Natural killer cell treated with Interleukin-12 subunit alpha and Interleukin-12 subunit beta and Interleukin-15 and Interleukin-18, amount 100 ng/mL, for 72 hours (primary cell): ENCODE measurements around the gene GRAP. TPM values are rescaled to one million over a fixed set of nuclear protein-coding genes. Genes with fewer than 3 reads are reported as not detected.
"Not testable (repeated sequence)": the region's sequence is repeated elsewhere in the genome, so short reads cannot be mapped to it uniquely, and the experiment has no call there.

Experiments used
- ATAC-seq, 2 donors: fragments of 150-1000 bp; cut with Tn5 transposase in 1 of 2; sonication (Bioruptor Pico), chemical (Tn5 transposase) in 1 of 2; 2 replicates each; pipeline ENCODE4 v1.10.0; 2021
- DNase-seq: peaks from one replicate; pipeline ENCODE4 v3.0.0; 2022; ENCODE audit warnings: low spot score
- H3K27ac Mint-ChIP-seq, 2 donors: 1 replicate in 1 of 2; 2 replicates in 1 of 2; pipeline ENCODE4 v1.8.0; 2022; ENCODE audit warnings: mixed read lengths in 2 of 2, mild to moderate bottlenecking in 1 of 2, moderate library complexity in 1 of 2
- H3K27me3 Mint-ChIP-seq, 2 donors: 1 replicate in 1 of 2; 2 replicates in 1 of 2; pipeline ENCODE4 v1.8.0; 2022; ENCODE audit warnings: mixed read lengths in 2 of 2
- H3K36me3 Mint-ChIP-seq: one replicate; pipeline ENCODE4 v1.8.0; 2022; ENCODE audit warnings: mixed read lengths
- H3K4me1 Mint-ChIP-seq, 2 donors: 1 replicate in 1 of 2; 2 replicates in 1 of 2; pipeline ENCODE4 v1.8.0; 2022; ENCODE audit warnings: low read depth in 2 of 2, mixed read lengths in 2 of 2, mild to moderate bottlenecking in 1 of 2
- H3K4me3 Mint-ChIP-seq: one replicate; pipeline ENCODE4 v1.8.0; 2022; ENCODE audit warnings: mixed read lengths
- H3K9me3 Mint-ChIP-seq: 2 replicates; pipeline ENCODE4 v1.8.0; 2022; ENCODE audit warnings: mixed read lengths
- total RNA-seq, 2 donors: library from RNA; stranded (reverse); gene quantifications; one replicate each; pipeline ENCODE4 v1.2.3, GENCODE V29; 2022

GRAP gene
- total RNA-seq, 2 donors from 2014 or later, result 8.2 to 15.9 TPM

DNA sequence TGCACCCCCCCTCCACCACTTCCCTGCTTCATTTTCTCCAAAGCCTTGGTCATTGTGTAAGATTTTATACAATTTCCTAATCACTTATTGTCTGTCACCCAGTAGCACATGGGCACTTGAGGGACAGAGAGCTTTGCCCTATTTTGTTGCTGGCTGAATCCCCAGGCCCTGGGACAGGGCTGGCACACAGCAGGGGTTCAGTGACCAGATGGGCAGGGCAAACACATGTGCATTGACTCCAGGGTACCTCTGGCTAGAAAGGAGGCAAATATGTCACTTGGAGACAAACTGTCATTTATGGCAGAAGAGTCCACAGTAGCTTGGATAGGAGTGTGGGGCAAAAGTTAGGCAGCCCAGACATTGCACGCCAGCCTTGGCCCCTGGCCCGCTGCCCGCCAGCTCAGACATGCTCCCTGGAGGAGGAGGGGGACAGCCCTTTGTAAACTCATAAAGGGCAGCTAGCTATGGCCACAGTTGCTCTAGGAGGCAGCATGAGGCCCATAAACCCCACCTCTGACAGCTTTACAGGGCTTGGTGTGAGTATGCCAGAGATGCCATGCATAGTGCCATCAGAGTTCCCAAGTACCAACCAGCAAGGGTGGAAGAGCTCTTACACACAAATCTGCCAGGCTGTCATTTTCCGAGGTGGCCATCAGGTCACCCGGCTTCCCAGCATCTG, 15.8 kb downstream of the GRAP start:
- DNase-seq, ATAC-seq: not testable (repeated sequence)

DNA sequence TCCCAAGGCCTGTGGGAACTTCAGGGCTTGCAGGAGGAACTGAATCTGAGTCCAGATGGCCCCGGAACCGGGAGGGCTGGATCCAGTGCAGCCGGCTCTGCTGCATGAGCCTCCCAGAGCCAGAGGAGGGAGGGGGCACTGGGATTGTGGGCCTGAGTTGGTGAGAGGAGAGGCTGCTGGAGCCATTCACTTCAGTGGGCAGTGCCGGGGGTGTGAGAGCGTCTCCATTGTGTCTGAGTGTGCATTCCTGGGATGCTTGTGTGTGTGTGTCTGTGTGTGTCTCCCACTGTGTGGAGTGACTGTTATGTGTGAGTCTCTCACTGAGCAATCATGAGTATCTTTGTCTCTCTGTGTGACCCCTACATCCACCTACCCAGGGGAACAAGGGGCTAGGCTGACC, 17.0 kb downstream of the GRAP start:
- not testable (repeated sequence) for H3K36me3 Mint-ChIP-seq

More for the DNA sequence above, 15.8 kb downstream of the GRAP start:
- not testable (repeated sequence) for H3K4me1 Mint-ChIP-seq, H3K4me3 Mint-ChIP-seq, H3K9me3 Mint-ChIP-seq, H3K27ac Mint-ChIP-seq, H3K27me3 Mint-ChIP-seq, H3K36me3 Mint-ChIP-seq

DNA sequence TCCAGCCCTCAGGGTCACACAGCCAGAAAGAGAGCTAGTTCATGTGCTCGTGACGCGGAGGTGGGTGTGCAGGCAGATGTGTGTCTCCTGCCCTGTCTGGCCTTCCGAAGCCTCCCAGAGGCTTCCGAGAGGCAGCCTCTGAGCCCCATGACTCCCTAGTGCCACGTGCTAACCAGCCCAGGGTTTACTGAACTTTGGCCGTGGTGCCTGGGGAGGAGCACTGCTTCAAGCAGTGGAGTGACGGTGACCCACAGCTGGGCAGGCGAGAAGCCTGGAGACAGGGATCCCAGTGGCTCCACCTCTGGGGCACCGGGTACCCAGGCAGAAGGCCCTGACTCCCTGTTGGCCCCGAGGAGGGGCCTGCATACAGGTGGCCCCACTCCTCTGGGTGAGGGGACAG, 18.1 kb downstream of the GRAP start:
- not testable (repeated sequence) for H3K27me3 Mint-ChIP-seq, H3K4me3 Mint-ChIP-seq, H3K9me3 Mint-ChIP-seq, H3K4me1 Mint-ChIP-seq, ATAC-seq, DNase-seq, H3K27ac Mint-ChIP-seq, H3K36me3 Mint-ChIP-seq

More for the DNA sequence above, 17.0 kb downstream of the GRAP start:
- not testable (repeated sequence) for DNase-seq, H3K4me3 Mint-ChIP-seq, H3K4me1 Mint-ChIP-seq, H3K27me3 Mint-ChIP-seq, H3K9me3 Mint-ChIP-seq, H3K27ac Mint-ChIP-seq, ATAC-seq

DNA sequence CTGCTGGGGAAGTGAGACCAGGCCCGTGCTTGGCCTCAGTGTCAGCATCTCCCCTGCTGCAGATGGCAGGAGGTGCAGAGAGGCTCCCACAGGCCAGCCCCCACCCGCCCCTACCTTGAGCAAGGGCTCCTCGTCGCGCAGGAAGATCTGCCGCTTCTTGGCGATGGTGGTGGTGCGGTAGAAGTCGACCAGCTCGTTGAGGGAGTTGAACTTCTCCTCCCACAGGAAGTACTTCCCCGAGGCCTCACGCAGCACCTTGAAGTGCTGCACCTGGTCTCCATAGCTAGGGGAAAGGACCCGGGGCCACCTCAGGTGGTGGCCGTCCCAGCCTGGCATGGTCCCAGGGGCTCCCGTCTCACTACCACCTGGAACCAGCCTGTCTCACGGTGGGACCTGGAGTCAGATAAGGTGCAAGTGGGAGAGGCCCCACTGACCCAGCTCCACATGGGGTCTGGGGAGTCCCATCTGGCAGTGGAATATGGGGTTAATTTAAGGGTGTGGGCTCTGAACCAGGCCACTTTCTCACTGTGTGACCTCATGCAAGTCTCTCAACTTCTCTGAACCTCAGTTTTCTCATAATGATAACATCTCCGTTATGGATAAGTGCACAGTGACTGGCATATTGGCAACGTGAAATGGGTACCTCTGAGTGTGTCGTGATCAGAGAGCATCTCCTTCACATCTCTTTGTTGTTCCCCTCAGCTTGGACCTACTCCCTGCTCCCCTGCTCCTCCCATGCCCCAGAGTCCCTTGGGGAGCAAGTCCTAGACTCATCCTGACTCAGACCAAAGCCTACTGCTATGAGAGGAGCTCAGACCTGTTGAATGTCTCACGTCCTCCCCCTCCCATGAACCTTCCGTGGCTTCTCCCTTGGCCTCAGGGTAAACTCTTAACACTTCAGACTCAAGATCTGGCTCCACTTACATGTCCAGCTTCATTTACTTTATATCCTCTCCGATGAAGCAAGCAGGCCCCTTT, 22.4 kb downstream of the GRAP start:
- Mint-ChIP-seq H3K9me3 (no peaks in the 10 kb centered on the region), H3K27me3 (no peaks in the 10 kb centered on the region), H3K4me1 (peaks cover 0 to 3% of the 10 kb centered on the region in 2 donors), H3K4me3 (no peak overlapping the region), H3K36me3 (no peaks in the 10 kb centered on the region), H3K27ac (no peak overlapping the region)
- DNase-seq (peak; percentile 55), ATAC-seq (no peak)

DNA sequence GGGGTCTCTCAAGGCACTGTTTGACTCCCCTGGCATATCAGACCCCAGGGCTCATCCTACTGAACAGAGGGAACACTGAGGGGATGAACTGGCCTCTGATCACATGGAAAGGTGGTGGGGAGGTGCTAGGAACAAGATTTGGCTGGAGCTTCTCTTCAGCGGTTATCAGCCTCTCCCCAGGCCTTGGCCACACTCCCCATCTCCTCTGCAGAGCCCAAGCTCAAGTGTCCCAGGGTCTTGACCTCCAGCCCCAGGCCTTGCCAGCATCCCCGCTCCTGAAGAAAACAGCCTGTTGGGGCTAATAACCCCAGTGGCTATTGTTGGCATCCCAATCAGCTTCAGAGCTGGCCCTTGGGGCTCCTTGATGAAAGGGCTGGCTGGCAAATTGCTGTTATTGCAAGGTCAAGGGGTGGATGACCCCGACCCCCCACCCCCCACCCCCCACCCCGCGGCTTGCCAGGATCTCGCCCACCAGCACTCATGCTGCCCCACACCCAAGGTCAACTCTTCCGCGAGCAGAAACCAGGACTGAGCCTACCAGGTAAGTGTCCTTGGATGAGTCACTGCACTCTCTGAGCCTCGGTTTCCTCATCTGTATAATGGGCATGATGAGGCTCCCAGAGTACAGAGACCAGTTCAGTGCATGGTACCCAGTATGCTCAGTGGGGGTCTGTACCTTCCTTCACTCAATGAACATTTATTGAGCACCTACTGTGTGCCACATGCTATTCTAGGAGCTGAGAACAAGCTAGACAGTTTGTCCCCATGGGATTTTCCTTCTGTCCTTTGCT, 23.4 kb downstream of the GRAP start:
- no peak overlapping the region for H3K27ac Mint-ChIP-seq
- no peaks in the 10 kb centered on the region for H3K9me3 Mint-ChIP-seq
- no peak overlapping the region for H3K4me3 Mint-ChIP-seq
- no peaks in the 10 kb centered on the region for H3K27me3 Mint-ChIP-seq
- no peaks in the 10 kb centered on the region for H3K36me3 Mint-ChIP-seq
- DNase-seq (peak; percentile 37), ATAC-seq (no peak)
- H3K4me1 Mint-ChIP-seq, result peaks cover 0 to 3% of the 10 kb centered on the region in 2 donors

DNA sequence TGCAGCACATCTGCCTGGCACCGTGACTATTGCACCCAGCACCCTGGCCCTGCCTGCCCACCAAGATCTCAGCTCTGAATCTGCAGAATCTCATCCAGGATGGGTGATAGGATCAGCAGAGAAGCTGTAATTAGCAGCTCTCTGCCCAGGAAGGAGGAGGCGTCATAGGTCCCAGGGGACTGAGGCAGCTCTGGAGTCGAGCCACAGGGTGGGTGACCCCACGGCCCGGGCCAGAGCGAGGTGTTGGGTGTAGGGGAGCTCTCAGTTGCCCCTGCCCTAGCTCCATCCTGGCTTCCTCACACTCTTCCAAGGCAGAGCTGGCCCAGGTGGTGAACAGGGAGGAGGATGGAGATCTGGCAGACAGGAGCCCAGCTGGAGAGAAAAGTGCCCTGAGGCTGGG, 24.0 kb downstream of the GRAP start:
- DNase-seq (no peak), ATAC-seq (no peak)
- no peak overlapping the region for H3K27ac Mint-ChIP-seq
- no peaks in the 10 kb centered on the region for H3K27me3 Mint-ChIP-seq
- no peaks in the 10 kb centered on the region for H3K9me3 Mint-ChIP-seq
- H3K4me1 Mint-ChIP-seq, result peaks cover 0 to 3% of the 10 kb centered on the region in 2 donors
- no peak overlapping the region for H3K4me3 Mint-ChIP-seq
- H3K36me3 Mint-ChIP-seq, result no peaks in the 10 kb centered on the region

DNA sequence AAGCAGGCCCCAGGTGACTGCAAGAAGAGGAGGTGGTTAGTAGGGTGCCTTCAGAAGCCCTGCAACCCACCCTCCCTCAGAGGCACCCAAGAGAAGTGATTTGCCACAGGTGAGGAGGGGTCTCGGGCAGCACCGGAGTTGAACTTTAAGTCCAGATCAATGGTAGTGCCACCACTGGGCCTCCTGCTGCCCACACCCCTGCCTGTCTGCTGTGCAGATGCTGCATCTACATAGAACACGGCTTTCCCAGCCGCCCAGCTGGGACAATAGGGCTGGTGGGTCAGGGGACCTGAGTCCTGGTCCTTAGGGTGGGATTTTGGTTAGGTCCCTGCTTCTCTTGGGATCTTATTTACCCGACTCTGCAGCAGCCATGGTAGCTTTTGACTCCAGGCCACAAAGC, 24.6 kb downstream of the GRAP start:
- Mint-ChIP-seq H3K27ac (no peak overlapping the region), H3K36me3 (no peaks in the 10 kb centered on the region), H3K4me1 (peaks cover 0 to 3% of the 10 kb centered on the region in 2 donors), H3K9me3 (no peaks in the 10 kb centered on the region), H3K4me3 (no peak overlapping the region), H3K27me3 (no peaks in the 10 kb centered on the region)
- ATAC-seq (no peak), DNase-seq (no peak)

DNA sequence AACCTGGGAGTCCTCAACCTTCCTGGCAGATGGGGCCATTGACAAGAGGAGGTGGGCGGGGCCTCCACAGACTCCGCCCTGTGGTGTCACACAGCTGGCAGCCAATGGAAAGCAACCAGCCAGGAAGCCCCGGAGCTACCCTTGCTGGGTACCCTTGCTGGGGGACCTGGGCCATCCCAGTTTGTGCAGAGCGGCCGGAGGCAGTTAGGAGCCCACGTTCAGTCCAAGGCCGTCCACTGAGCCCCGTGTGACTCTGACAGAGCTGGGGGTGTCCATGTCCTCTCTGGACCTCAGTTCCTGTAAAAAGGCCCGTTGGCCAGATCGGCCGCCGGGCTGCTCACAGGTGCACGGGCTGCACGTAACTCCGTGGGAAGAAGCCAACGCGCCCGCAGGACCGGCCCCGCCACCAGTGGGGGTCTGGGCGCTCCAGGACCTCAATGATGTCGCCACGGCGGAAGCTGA, 25.1 kb downstream of the GRAP start:
- Mint-ChIP-seq H3K4me3 (no peak overlapping the region), H3K27me3 (peaks cover 0 to 3% of the 10 kb centered on the region in 2 donors), H3K9me3 (no peaks in the 10 kb centered on the region), H3K4me1 (peaks cover 0 to 3% of the 10 kb centered on the region in 2 donors), H3K36me3 (no peaks in the 10 kb centered on the region), H3K27ac (no peak overlapping the region)
- ATAC-seq (no peak), DNase-seq (no peak)

DNA sequence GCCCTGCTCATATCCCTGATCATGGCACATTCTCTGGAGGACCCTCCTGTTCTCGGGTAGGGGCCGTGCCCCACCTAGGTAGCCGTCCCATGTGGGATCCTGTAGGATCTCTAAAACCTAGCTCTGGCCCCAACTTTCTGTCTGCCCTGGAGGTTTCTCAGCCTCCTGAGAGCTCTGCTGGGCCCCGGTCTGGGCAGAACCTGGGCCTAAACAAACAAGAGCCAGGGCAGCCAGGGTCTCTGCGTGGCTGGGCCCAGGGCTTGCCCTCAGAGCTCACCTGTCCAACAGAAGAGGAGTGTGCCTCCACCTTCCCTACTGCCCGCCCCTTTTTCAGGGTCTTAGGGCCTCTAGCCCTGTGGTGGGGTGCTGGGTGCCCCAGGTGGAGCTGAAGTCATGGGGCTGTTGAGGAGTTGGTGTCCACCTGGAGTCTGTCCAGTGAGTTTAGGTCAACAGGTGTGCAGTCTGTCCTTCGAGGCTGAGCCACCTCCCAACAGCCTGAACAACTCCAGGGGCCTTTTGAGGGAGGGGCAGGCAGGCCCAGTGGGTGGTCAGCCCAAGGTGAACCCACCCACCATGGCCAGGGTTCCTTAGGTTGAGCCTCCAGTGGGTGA, 25.6 kb downstream of the GRAP start:
- H3K4me1 Mint-ChIP-seq, H3K36me3 Mint-ChIP-seq, ATAC-seq, H3K4me3 Mint-ChIP-seq, H3K27me3 Mint-ChIP-seq, H3K27ac Mint-ChIP-seq, H3K9me3 Mint-ChIP-seq, DNase-seq: not testable (repeated sequence)

DNA sequence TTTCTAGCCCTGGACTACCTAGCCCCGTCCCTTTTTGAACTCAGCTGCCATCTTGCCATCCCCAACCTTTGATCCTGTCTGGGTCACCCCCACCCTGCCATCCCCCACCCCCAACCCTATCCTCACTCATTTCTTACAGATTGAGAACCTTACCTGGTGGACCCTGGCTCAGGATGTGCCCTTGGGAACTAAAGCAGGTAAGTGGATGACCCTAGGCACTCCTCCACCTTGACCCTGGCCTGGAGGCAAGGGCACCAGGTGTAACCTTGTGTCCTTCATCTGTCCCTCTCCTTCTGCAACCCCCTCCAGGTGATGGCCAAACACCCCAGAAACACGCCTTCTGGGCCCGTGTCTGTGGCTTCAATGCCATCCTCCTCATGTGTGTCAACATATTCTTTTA, 26.7 kb downstream of the GRAP start:
- no peak overlapping the region for H3K4me3 Mint-ChIP-seq
- H3K9me3 Mint-ChIP-seq, result no peaks in the 10 kb centered on the region
- no peaks in the 10 kb centered on the region for H3K36me3 Mint-ChIP-seq
- H3K4me1 Mint-ChIP-seq, result peaks cover 0 to 3% of the 10 kb centered on the region in 2 donors
- no peak overlapping the region for H3K27ac Mint-ChIP-seq
- DNase-seq (peak; percentile 20), ATAC-seq (no peak)
- H3K27me3 Mint-ChIP-seq, result peaks cover 0 to 9% of the 10 kb centered on the region in 2 donors

DNA sequence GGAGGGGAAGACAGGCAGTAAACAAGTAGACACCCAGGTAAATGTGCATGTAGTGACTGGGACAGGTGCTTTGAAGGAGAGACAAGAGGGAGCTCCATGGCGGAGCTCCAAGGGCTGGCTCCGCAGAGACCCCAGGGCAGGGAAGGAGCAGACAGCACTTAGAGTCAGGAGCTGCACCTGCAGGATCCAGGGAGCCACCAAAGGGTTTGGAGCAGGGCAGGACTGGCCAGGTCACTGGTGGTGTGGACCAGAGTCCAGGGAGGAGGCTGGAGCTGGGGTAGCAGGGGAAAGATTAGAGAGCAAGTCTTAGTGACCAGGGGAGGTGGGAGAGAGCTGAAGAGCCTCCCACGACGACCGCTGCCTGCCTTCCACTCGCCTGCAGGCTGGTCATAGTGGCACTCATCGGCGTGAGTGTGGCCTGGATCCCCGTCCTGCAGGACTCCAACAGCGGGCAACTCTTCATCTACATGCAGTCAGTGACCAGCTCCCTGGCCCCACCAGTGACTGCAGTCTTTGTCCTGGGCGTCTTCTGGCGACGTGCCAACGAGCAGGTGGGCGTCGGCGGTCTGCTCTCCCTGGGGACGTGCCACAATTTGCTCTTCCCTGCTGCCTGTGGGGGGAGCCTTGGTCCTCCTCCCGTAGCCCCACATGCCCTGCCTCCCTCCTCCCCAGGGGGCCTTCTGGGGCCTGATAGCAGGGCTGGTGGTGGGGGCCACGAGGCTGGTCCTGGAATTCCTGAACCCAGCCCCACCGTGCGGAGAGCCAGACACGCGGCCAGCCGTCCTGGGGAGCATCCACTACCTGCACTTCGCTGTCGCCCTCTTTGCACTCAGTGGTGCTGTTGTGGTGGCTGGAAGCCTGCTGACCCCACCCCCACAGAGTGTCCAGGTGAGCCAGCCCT, 27.5 kb downstream of the GRAP start:
- DNase-seq, result no peak
- no peak overlapping the region for H3K4me3 Mint-ChIP-seq
- H3K36me3 Mint-ChIP-seq, result no peaks in the 10 kb centered on the region
- no peak overlapping the region for H3K27ac Mint-ChIP-seq
- no peaks in the 10 kb centered on the region for H3K4me1 Mint-ChIP-seq
- ATAC-seq, result no peak
- no peaks in the 10 kb centered on the region for H3K9me3 Mint-ChIP-seq
- peaks cover 0 to 9% of the 10 kb centered on the region in 2 donors for H3K27me3 Mint-ChIP-seq

DNA sequence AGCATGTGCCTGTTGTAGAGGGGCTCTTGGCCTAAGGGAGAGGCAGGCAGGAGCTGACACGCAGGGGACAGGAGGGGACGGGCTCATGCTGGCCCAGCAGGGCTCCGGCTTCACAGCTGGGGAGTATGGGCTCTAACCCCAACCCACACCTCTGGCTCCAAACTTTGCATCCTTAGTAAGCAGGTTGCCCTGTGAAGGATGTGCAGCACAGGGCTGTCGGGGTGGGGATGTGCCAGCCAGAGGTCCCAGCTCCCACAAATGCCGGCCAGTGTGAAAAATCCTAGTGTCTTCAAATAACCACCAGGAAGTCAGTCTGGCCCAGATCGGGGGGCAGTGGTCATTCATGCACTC, 28.2 kb downstream of the GRAP start:
- ATAC-seq, result no peak
- Mint-ChIP-seq H3K4me1 (no peaks in the 10 kb centered on the region), H3K27me3 (peaks cover 0 to 9% of the 10 kb centered on the region in 2 donors), H3K4me3 (no peak overlapping the region), H3K9me3 (no peaks in the 10 kb centered on the region), H3K27ac (no peak overlapping the region), H3K36me3 (no peaks in the 10 kb centered on the region)
- DNase-seq, result no peak
